ENCODE results near the gene TMEM134. TPM values are rescaled to one million over a fixed set of nuclear protein-coding genes. Genes with fewer than 3 reads are reported as not detected.

TMEM134 gene
- total and polyA plus RNA-seq, 9 of the 15 experiments (the other 6 are each of a cell fraction or from before 2014, with no cell fraction given) = 0.63 to 48.4 (median 10.7) TPM

DNA sequence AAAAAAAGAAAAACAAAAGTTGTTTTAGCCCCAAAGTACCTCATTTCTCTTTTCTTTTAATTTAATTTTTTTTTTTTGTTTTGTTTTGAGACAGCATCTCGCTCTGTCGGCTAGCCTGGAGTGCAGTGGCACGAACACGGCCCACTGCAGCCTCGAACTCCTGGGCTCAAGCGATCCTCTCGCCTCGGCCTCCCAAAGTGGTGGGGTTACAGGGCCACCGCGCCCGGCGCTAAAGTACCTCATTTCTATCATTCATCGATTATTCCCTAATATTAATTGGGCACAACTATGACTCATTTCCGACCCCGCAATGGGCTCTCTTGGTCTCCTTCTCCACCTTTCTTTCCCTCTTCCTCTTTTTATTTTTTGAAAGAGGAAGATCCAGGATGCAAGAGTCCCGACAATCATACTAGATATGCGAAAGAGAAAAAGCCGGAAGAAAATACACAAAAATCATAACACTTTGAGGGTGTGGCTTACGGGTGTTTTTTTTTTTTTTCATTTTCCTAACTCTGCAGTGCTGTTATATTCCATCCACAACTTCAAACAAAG lies 13.3 kb upstream of the TMEM134 start:
- in situ Hi-C loops (cut with MboI) (no loop called here), intact Hi-C loops (cut with micrococcal nuclease) (loop anchor here (1.0 to 5.0 kb wide), 2 partner anchors 22 to 80 kb away; partner anchors contain the start of genes PPP1CA and TBC1D10C)
- Histone ChIP-seq H3K4me3 (peak overlapping the region; percentile 49), H3K27ac (ENCODE audit: extremely low read depth, low read depth, low read length) (peak overlapping the region; percentile 73), H3K36me3 (ENCODE audit: control insufficient read depth, insufficient read depth, low read length) (peaks cover 3% of the 10 kb centered on the region; the same call in 1 of the 3 replicates), H4K20me1 (replicated peaks; ENCODE audit: control insufficient read depth, insufficient read depth, low read length) (no peaks in the 10 kb centered on the region), H3K27me3 (ENCODE audit: control insufficient read depth in 2 of 2, insufficient read depth in 2 of 2, low read length in 2 of 2) (no peaks in the 10 kb centered on the region), H2AFZ (ENCODE audit: low read depth, low read length) (peak overlapping the region; percentile 90), H3K9ac (ENCODE audit: insufficient read depth in 1 of 2, low read depth in 2 of 2, low read length in 2 of 2) (peak overlapping the region; percentile 61 to 87), H3K9me1 (ENCODE audit: control insufficient read depth, insufficient read depth, low read length) (no peaks in the 10 kb centered on the region), H3K4me2 (ENCODE audit: insufficient read depth, low read length) (peak overlapping the region; percentile 78), H3K9me3 (replicated peaks; ENCODE audit: control insufficient read depth, insufficient read depth, low read depth, low read length) (no peaks in the 10 kb centered on the region), H3K79me2 (ENCODE audit: control insufficient read depth, insufficient read depth, low read length) (peaks cover 31% of the 10 kb centered on the region), H3K4me1 (replicated peaks in 1 of 2; ENCODE audit: control insufficient read depth in 2 of 2, insufficient read depth in 2 of 2, low read length in 2 of 2) (peaks cover 33 to 52% of the 10 kb centered on the region in 2 experiments)
- ATAC-seq = peak; percentile 7
- FAIRE-seq = no peak
- CTCF ChIA-PET (ENCODE audit: low intra/inter-chr PET ratio) = interaction anchor here (0.7 kb wide), 1 partner anchor 446 kb away, joined by 3 read pairs; no protein-coding TSS in a partner anchor
- DNase-seq (ENCODE audit: extremely low read depth in 1 of 4, low spot score in 3 of 4) = no peak
- TSS peak; percentile 98 for BruUV-seq (replicated peaks)
- 24% methylated on average over 19 of the region's 19 CpGs for WGBS (ENCODE audit: insufficient coverage, low coverage, missing lambda C conversion rate)
- POLR2A ChIA-PET = interaction anchor here (0.7 to 1.0 kb wide), 7 partner anchors 10 to 148 kb away, joined by 3 to 5 read pairs (median 3); partner anchors contain the start of gene PPP1CA
- TF ChIP-seq, protein P1, sequence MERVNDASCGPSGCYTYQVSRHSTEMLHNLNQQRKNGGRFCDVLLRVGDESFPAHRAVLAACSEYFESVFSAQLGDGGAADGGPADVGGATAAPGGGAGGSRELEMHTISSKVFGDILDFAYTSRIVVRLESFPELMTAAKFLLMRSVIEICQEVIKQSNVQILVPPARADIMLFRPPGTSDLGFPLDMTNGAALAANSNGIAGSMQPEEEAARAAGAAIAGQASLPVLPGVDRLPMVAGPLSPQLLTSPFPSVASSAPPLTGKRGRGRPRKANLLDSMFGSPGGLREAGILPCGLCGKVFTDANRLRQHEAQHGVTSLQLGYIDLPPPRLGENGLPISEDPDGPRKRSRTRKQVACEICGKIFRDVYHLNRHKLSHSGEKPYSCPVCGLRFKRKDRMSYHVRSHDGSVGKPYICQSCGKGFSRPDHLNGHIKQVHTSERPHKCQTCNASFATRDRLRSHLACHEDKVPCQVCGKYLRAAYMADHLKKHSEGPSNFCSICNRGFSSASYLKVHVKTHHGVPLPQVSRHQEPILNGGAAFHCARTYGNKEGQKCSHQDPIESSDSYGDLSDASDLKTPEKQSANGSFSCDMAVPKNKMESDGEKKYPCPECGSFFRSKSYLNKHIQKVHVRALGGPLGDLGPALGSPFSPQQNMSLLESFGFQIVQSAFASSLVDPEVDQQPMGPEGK (CRISPR knock-in tag; IDR thresholded peaks at IDR 0.05; ENCODE audit: borderline replicate concordance) = no peak
- TF ChIP-seq ZNF431 (CRISPR knock-in tag; IDR thresholded peaks at IDR 0.05) = no peak
- TF ChIP-seq TRIM28 (IDR thresholded peaks at IDR 0.05) = no peak
- TF ChIP-seq ZBTB17 (CRISPR knock-in tag; IDR thresholded peaks at IDR 0.05) = no peak
- TF ChIP-seq BRCA1 (IDR thresholded peaks at IDR 0.05) = no peak
- no peak for TF ChIP-seq BRCA1 (CRISPR knock-in tag; IDR thresholded peaks at IDR 0.05)
- no peak for TF ChIP-seq ZNF184 (CRISPR knock-in tag; IDR thresholded peaks at IDR 0.05)
- TF ChIP-seq ZNF589 (CRISPR knock-in tag; IDR thresholded peaks at IDR 0.05; ENCODE audit: low read depth) = no peak; the same call in 1 of the 2 replicates
- TF ChIP-seq, protein P2, sequence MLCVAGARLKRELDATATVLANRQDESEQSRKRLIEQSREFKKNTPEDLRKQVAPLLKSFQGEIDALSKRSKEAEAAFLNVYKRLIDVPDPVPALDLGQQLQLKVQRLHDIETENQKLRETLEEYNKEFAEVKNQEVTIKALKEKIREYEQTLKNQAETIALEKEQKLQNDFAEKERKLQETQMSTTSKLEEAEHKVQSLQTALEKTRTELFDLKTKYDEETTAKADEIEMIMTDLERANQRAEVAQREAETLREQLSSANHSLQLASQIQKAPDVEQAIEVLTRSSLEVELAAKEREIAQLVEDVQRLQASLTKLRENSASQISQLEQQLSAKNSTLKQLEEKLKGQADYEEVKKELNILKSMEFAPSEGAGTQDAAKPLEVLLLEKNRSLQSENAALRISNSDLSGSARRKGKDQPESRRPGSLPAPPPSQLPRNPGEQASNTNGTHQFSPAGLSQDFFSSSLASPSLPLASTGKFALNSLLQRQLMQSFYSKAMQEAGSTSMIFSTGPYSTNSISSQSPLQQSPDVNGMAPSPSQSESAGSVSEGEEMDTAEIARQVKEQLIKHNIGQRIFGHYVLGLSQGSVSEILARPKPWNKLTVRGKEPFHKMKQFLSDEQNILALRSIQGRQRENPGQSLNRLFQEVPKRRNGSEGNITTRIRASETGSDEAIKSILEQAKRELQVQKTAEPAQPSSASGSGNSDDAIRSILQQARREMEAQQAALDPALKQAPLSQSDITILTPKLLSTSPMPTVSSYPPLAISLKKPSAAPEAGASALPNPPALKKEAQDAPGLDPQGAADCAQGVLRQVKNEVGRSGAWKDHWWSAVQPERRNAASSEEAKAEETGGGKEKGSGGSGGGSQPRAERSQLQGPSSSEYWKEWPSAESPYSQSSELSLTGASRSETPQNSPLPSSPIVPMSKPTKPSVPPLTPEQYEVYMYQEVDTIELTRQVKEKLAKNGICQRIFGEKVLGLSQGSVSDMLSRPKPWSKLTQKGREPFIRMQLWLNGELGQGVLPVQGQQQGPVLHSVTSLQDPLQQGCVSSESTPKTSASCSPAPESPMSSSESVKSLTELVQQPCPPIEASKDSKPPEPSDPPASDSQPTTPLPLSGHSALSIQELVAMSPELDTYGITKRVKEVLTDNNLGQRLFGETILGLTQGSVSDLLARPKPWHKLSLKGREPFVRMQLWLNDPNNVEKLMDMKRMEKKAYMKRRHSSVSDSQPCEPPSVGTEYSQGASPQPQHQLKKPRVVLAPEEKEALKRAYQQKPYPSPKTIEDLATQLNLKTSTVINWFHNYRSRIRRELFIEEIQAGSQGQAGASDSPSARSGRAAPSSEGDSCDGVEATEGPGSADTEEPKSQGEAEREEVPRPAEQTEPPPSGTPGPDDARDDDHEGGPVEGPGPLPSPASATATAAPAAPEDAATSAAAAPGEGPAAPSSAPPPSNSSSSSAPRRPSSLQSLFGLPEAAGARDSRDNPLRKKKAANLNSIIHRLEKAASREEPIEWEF (CRISPR knock-in tag; IDR thresholded peaks at IDR 0.05) = 0 out of 2 replicates have a peak, but pooled peaks have one; percentile 39
- TF ChIP-seq NUFIP1 (IDR thresholded peaks at IDR 0.05; ENCODE audit: partially characterized antibody) = no peak
- TF ChIP-seq BRF1 (IDR thresholded peaks at IDR 0.05; ENCODE audit: borderline replicate concordance, extremely low read depth, insufficient read length) = no peak
- TF ChIP-seq SMARCE1 (IDR thresholded peaks at IDR 0.05) = 0 out of 2 replicates have a peak, but pooled peaks have one; percentile 19
- TF ChIP-seq ZSCAN29 (IDR thresholded peaks at IDR 0.05) = no peak
- peak; percentile 91 for TF ChIP-seq ZNF384 (IDR thresholded peaks at IDR 0.05; ENCODE audit: low read depth, low read length)
- TF ChIP-seq, protein P3, sequence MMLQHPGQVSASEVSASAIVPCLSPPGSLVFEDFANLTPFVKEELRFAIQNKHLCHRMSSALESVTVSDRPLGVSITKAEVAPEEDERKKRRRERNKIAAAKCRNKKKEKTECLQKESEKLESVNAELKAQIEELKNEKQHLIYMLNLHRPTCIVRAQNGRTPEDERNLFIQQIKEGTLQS (IDR thresholded peaks at IDR 0.05) = peak; percentile 57
- TF ChIP-seq, protein P3 (CRISPR knock-in tag; conservative IDR thresholded peaks at IDR 0.05) = no peak

Measured in K562 (cell line).